Activated T-helper 2 cell treated with anti-CD3 and anti-CD28 coated beads, Interferon-gamma antibody, Interleukin-2, Interleukin-4, amounts not matched to agents 10 μg/mL and 5 μg/mL and 100 μg/mL, durations not matched to agents 14 hours and 24 hours and 36 hours (primary cell): ENCODE data around the gene NFATC1. TPM values are rescaled to one million over a fixed set of nuclear protein-coding genes. Genes with fewer than 3 reads are reported as not detected.

ENCODE experiments used
- DNase-seq: peaks from one replicate; pipeline ENCODE4 v3.0.0; 2021; ENCODE audit warnings: low spot score
- H3K27ac Mint-ChIP-seq: one replicate; pipeline ENCODE4 v1.8.0; 2021; ENCODE audit warnings: mixed read lengths
- H3K27me3 Mint-ChIP-seq: one replicate; pipeline ENCODE4 v1.8.0; 2021; ENCODE audit warnings: low read depth, mixed read lengths
- H3K36me3 Mint-ChIP-seq: one replicate; pipeline ENCODE4 v1.8.0; 2021; ENCODE audit warnings: low read depth, mixed read lengths
- H3K4me1 Mint-ChIP-seq: one replicate; pipeline ENCODE4 v1.8.0; 2021; ENCODE audit warnings: low read depth, mixed read lengths
- H3K4me3 Mint-ChIP-seq: one replicate; pipeline ENCODE4 v1.8.0; 2021; ENCODE audit warnings: low read depth, mild to moderate bottlenecking, moderate library complexity, mixed read lengths
- H3K9me3 Mint-ChIP-seq: one replicate; pipeline ENCODE4 v1.8.0; 2021; ENCODE audit warnings: mixed read lengths
- intact Hi-C: fragments of 100-400 bp; cut with micrococcal nuclease; formaldehyde crosslinking; loops from one replicate; pipeline ENCODE4 v1.15.1; 2023
- total RNA-seq: library from RNA; stranded (reverse); gene quantifications from 2 replicates; pipeline ENCODE4 v1.2.3, GENCODE V29; 2022

NFATC1 gene
- total RNA-seq, 1 donor from 2014 or later: 99.9 TPM

GRCh38 chr18:79563949-79564348 is 168.2 kb downstream of the NFATC1 start:
- intact Hi-C loops: no loop called here

GRCh38 chr18:79564441-79564840 is 168.7 kb downstream of the NFATC1 start:
- no peaks in the 10 kb centered on the region for H3K27me3 Mint-ChIP-seq
- H3K4me3 Mint-ChIP-seq: no peak overlapping the region
- DNase-seq: no peak
- H3K27ac Mint-ChIP-seq: no peak overlapping the region
- H3K36me3 Mint-ChIP-seq: no peaks in the 10 kb centered on the region
- intact Hi-C loops: no loop called here
- peaks cover 5% of the 10 kb centered on the region for H3K9me3 Mint-ChIP-seq
- H3K4me1 Mint-ChIP-seq: no peaks in the 10 kb centered on the region

More at GRCh38 chr18:79563949-79564348, 168.2 kb downstream of the NFATC1 start:
- Mint-ChIP-seq H3K36me3 (no peaks in the 10 kb centered on the region), H3K4me1 (no peaks in the 10 kb centered on the region), H3K4me3 (no peak overlapping the region), H3K9me3 (peaks cover 5% of the 10 kb centered on the region), H3K27me3 (no peaks in the 10 kb centered on the region), H3K27ac (no peak overlapping the region)
- DNase-seq: no peak

GRCh38 chr18:79566771-79567431 is 171.2 kb downstream of the NFATC1 start:
- no peak for DNase-seq
- intact Hi-C loops: no loop called here
- no peak overlapping the region for H3K27ac Mint-ChIP-seq
- no peak overlapping the region for H3K4me3 Mint-ChIP-seq
- no peaks in the 10 kb centered on the region for H3K27me3 Mint-ChIP-seq
- H3K36me3 Mint-ChIP-seq: no peaks in the 10 kb centered on the region
- H3K9me3 Mint-ChIP-seq: peaks cover 5% of the 10 kb centered on the region
- no peaks in the 10 kb centered on the region for H3K4me1 Mint-ChIP-seq

- Mint-ChIP-seq H3K4me1 (no peaks in the 10 kb centered on the region), H3K4me3 (no peak overlapping the region), H3K36me3 (no peaks in the 10 kb centered on the region), H3K27ac (no peak overlapping the region), H3K9me3 (peaks cover 11% of the 10 kb centered on the region), H3K27me3 (no peaks in the 10 kb centered on the region)
- intact Hi-C loops: no loop called here
- DNase-seq: no peak
Observed at GRCh38 chr18:79567481-79568147, 171.9 kb downstream of the NFATC1 start.

- intact Hi-C loops: no loop called here
- DNase-seq: no peak
- Mint-ChIP-seq H3K4me1 (no peaks in the 10 kb centered on the region), H3K27ac (no peak overlapping the region), H3K4me3 (no peak overlapping the region), H3K27me3 (no peaks in the 10 kb centered on the region), H3K36me3 (no peaks in the 10 kb centered on the region), H3K9me3 (peaks cover 20% of the 10 kb centered on the region)
Observed at GRCh38 chr18:79568543-79569205, 172.9 kb downstream of the NFATC1 start.

GRCh38 chr18:79569720-79570119 is 174.0 kb downstream of the NFATC1 start:
- Mint-ChIP-seq H3K27me3 (no peaks in the 10 kb centered on the region), H3K36me3 (no peaks in the 10 kb centered on the region), H3K9me3 (peaks cover 15% of the 10 kb centered on the region), H3K4me3 (no peak overlapping the region), H3K4me1 (no peaks in the 10 kb centered on the region), H3K27ac (no peak overlapping the region)
- DNase-seq: no peak
- intact Hi-C loops: no loop called here

GRCh38 chr18:79570266-79571201 is 174.8 kb downstream of the NFATC1 start:
- intact Hi-C loops: no loop called here
- Mint-ChIP-seq H3K36me3 (no peaks in the 10 kb centered on the region), H3K27me3 (no peaks in the 10 kb centered on the region), H3K4me1 (peaks cover 5% of the 10 kb centered on the region), H3K9me3 (peaks cover 15% of the 10 kb centered on the region), H3K4me3 (no peak overlapping the region), H3K27ac (no peak overlapping the region)
- DNase-seq: no peak

GRCh38 chr18:79571211-79572092 is 175.7 kb downstream of the NFATC1 start:
- H3K4me1 Mint-ChIP-seq: peaks cover 5% of the 10 kb centered on the region
- intact Hi-C loops: no loop called here

GRCh38 chr18:79572093-79572780 is 176.5 kb downstream of the NFATC1 start:
- no peak for DNase-seq
- H3K27ac Mint-ChIP-seq: no peak overlapping the region
- peaks cover 15% of the 10 kb centered on the region for H3K9me3 Mint-ChIP-seq
- intact Hi-C loops: no loop called here
- no peak overlapping the region for H3K4me3 Mint-ChIP-seq
- H3K36me3 Mint-ChIP-seq: no peaks in the 10 kb centered on the region
- H3K4me1 Mint-ChIP-seq: peaks cover 5% of the 10 kb centered on the region
- no peaks in the 10 kb centered on the region for H3K27me3 Mint-ChIP-seq

More at GRCh38 chr18:79571211-79572092, 175.7 kb downstream of the NFATC1 start:
- no peak overlapping the region for H3K4me3 Mint-ChIP-seq
- H3K36me3 Mint-ChIP-seq: no peaks in the 10 kb centered on the region
- no peak overlapping the region for H3K27ac Mint-ChIP-seq
- no peaks in the 10 kb centered on the region for H3K27me3 Mint-ChIP-seq
- peaks cover 15% of the 10 kb centered on the region for H3K9me3 Mint-ChIP-seq
- DNase-seq: no peak

- H3K27me3 Mint-ChIP-seq: no peaks in the 10 kb centered on the region
- no peaks in the 10 kb centered on the region for H3K36me3 Mint-ChIP-seq
- H3K4me1 Mint-ChIP-seq: peaks cover 5% of the 10 kb centered on the region
- intact Hi-C loops: no loop called here
- H3K27ac Mint-ChIP-seq: no peak overlapping the region
- DNase-seq: no peak
- no peak overlapping the region for H3K4me3 Mint-ChIP-seq
- peaks cover 15% of the 10 kb centered on the region for H3K9me3 Mint-ChIP-seq
Observed at GRCh38 chr18:79572848-79573451, 177.2 kb downstream of the NFATC1 start.

- Mint-ChIP-seq H3K4me3 (no peak overlapping the region), H3K36me3 (no peaks in the 10 kb centered on the region), H3K27me3 (no peaks in the 10 kb centered on the region), H3K27ac (no peak overlapping the region), H3K9me3 (peaks cover 15% of the 10 kb centered on the region), H3K4me1 (peaks cover 5% of the 10 kb centered on the region)
- no peak for DNase-seq
- intact Hi-C loops: no loop called here
Observed at GRCh38 chr18:79573921-79574491, 178.3 kb downstream of the NFATC1 start.
